ENCODE results near the gene ZNF438. TPM values are rescaled to one million over a fixed set of nuclear protein-coding genes. Genes with fewer than 3 reads are reported as not detected.

The ZNF438 gene
- total RNA-seq (2014; rRNA removed; shearing (Covaris generic); ENCODE audit: low replicate concordance) = 0.30 and 3.7 TPM in 2 replicates

- Histone ChIP-seq H3K9me3 (no peaks in the 10 kb centered on the region), H3K36me3 (no peaks in the 10 kb centered on the region), H3K27me3 (no peaks in the 10 kb centered on the region), H3K4me3 (peak within 1 kb of the TSS; percentile 69)
- DNase-seq = peak; percentile 95
These were observed at the start of gene ZNF438 for GRCh38 chr10:31031558-31032257. Gene ZNF438, minus strand, starts transcription at chr10:31031865. Its CDS starts 154,831 bp downstream, at chr10:30877034.

- DNase-seq = no peak
- H3K36me3 ChIP-seq = no peaks in the 10 kb centered on the region
- H3K9me3 ChIP-seq = no peaks in the 10 kb centered on the region
- H3K4me3 ChIP-seq = no peak overlapping the region
- no peaks in the 10 kb centered on the region for H3K27me3 ChIP-seq
These were observed 44.9 kb upstream of the ZNF438 start for GRCh38 chr10:31076610-31076988.

- Histone ChIP-seq H3K36me3 (no peaks in the 10 kb centered on the region), H3K27me3 (no peaks in the 10 kb centered on the region), H3K9me3 (no peaks in the 10 kb centered on the region), H3K4me3 (no peak overlapping the region)
- DNase-seq = no peak
These were observed 44.4 kb upstream of the ZNF438 start for GRCh38 chr10:31075881-31076609.

GRCh38 chr10:31075434-31075833 lies 43.8 kb upstream of the ZNF438 start:
- Histone ChIP-seq H3K4me3 (no peak overlapping the region), H3K27me3 (no peaks in the 10 kb centered on the region), H3K36me3 (no peaks in the 10 kb centered on the region), H3K9me3 (no peaks in the 10 kb centered on the region)
- DNase-seq = peak; percentile 65

- no peaks in the 10 kb centered on the region for H3K36me3 ChIP-seq
- H3K9me3 ChIP-seq = no peaks in the 10 kb centered on the region
- DNase-seq = no peak
- H3K4me3 ChIP-seq = no peak overlapping the region
- H3K27me3 ChIP-seq = no peaks in the 10 kb centered on the region
These were observed 43.0 kb upstream of the ZNF438 start for GRCh38 chr10:31074722-31075086.

GRCh38 chr10:31073996-31074721 lies 42.5 kb upstream of the ZNF438 start:
- DNase-seq = no peak
- Histone ChIP-seq H3K27me3 (no peaks in the 10 kb centered on the region), H3K9me3 (no peaks in the 10 kb centered on the region), H3K4me3 (no peak overlapping the region), H3K36me3 (no peaks in the 10 kb centered on the region)

GRCh38 chr10:31073211-31073610 lies 41.5 kb upstream of the ZNF438 start:
- H3K9me3 ChIP-seq = no peaks in the 10 kb centered on the region
- no peak for DNase-seq
- H3K27me3 ChIP-seq = no peaks in the 10 kb centered on the region
- no peak overlapping the region for H3K4me3 ChIP-seq
- no peaks in the 10 kb centered on the region for H3K36me3 ChIP-seq

GRCh38 chr10:31072451-31072850 lies 40.8 kb upstream of the ZNF438 start:
- no peak for DNase-seq
- Histone ChIP-seq H3K4me3 (no peak overlapping the region), H3K9me3 (no peaks in the 10 kb centered on the region), H3K36me3 (no peaks in the 10 kb centered on the region), H3K27me3 (no peaks in the 10 kb centered on the region)

- H3K27me3 ChIP-seq = no peaks in the 10 kb centered on the region
- no peak overlapping the region for H3K4me3 ChIP-seq
- H3K36me3 ChIP-seq = no peaks in the 10 kb centered on the region
- no peak for DNase-seq
- H3K9me3 ChIP-seq = no peaks in the 10 kb centered on the region
These were observed 39.8 kb upstream of the ZNF438 start for GRCh38 chr10:31071232-31072005.

GRCh38 chr10:31070691-31071090 lies 39.0 kb upstream of the ZNF438 start:
- DNase-seq = no peak
- no peaks in the 10 kb centered on the region for H3K36me3 ChIP-seq
- H3K4me3 ChIP-seq = no peak overlapping the region
- no peaks in the 10 kb centered on the region for H3K9me3 ChIP-seq
- H3K27me3 ChIP-seq = no peaks in the 10 kb centered on the region

GRCh38 chr10:31070025-31070424 lies 38.4 kb upstream of the ZNF438 start:
- Histone ChIP-seq H3K36me3 (no peaks in the 10 kb centered on the region), H3K27me3 (no peaks in the 10 kb centered on the region), H3K9me3 (no peaks in the 10 kb centered on the region), H3K4me3 (no peak overlapping the region)
- DNase-seq = no peak

- Histone ChIP-seq H3K9me3 (no peaks in the 10 kb centered on the region), H3K36me3 (no peaks in the 10 kb centered on the region), H3K4me3 (no peak overlapping the region), H3K27me3 (no peaks in the 10 kb centered on the region)
- no peak for DNase-seq
These were observed 37.7 kb upstream of the ZNF438 start for GRCh38 chr10:31069411-31069810.

- H3K27me3 ChIP-seq = no peaks in the 10 kb centered on the region
- no peak overlapping the region for H3K4me3 ChIP-seq
- no peaks in the 10 kb centered on the region for H3K36me3 ChIP-seq
- peak; percentile 16 for DNase-seq
- no peaks in the 10 kb centered on the region for H3K9me3 ChIP-seq
These were observed 32.7 kb upstream of the ZNF438 start for GRCh38 chr10:31064348-31064747.

- Histone ChIP-seq H3K27me3 (no peaks in the 10 kb centered on the region), H3K4me3 (no peak overlapping the region), H3K9me3 (no peaks in the 10 kb centered on the region), H3K36me3 (no peaks in the 10 kb centered on the region)
- DNase-seq = no peak
These were observed 32.2 kb upstream of the ZNF438 start for GRCh38 chr10:31063841-31064240.

GRCh38 chr10:31062856-31063255 lies 31.2 kb upstream of the ZNF438 start:
- no peak for DNase-seq

GRCh38 chr10:31061941-31062340 lies 30.3 kb upstream of the ZNF438 start:
- Histone ChIP-seq H3K36me3 (no peaks in the 10 kb centered on the region), H3K4me3 (no peak overlapping the region), H3K27me3 (no peaks in the 10 kb centered on the region), H3K9me3 (no peaks in the 10 kb centered on the region)
- no peak for DNase-seq

More at GRCh38 chr10:31062856-31063255, 31.2 kb upstream of the ZNF438 start:
- Histone ChIP-seq H3K4me3 (no peak overlapping the region), H3K27me3 (no peaks in the 10 kb centered on the region), H3K36me3 (no peaks in the 10 kb centered on the region), H3K9me3 (no peaks in the 10 kb centered on the region)
